H1 (cell line): ENCODE measurements around the gene FES. TPM values are rescaled to one million over a fixed set of nuclear protein-coding genes. Genes with fewer than 3 reads are reported as not detected.

Experiments used
- CBX5 ChIP-seq: fragments of 300-800, 300-1000 bp; sonication (generic); IDR thresholded peaks from 2 replicates; pipeline ENCODE4 v1.7.1; 2016; ENCODE audit warnings: antibody characterized with exemption, low read length, low read depth
- CREB1 ChIP-seq: IDR thresholded peaks from 2 replicates; pipeline ENCODE4 v1.6.1; 2012; ENCODE audit warnings: inconsistent platforms
- JUND ChIP-seq: IDR thresholded peaks from 2 replicates; pipeline ENCODE4 v1.6.1; 2011; ENCODE audit warnings: mild to moderate bottlenecking, improper control_type of control experiment, low read length
- MAX ChIP-seq: IDR thresholded peaks from 2 replicates; pipeline ENCODE4 v1.6.1; 2012; ENCODE audit warnings: inconsistent platforms
- polyA plus RNA-seq, 7 experiments: library from polyadenylated mRNA; depleted of rRNA in 3 of 7; stranded (reverse) in 5 of 7; unstranded in 2 of 7; fragments of >200 nt in 5 of 7; fragments of 200-250 nt in 2 of 7; gene quantifications; 1 replicate in 5 of 7; 2 replicates in 1 of 7; 4 replicates in 1 of 7; pipeline versions ENCODE4 v1.2.1 to v1.2.3, GENCODE V29; 2011 to 2013; ENCODE audit warnings: missing spikeins in 2 of 7, mixed read lengths in 2 of 7
- total RNA-seq: library from RNA; stranded (reverse); fragmentation: NEBNext Ultra II Directional; extraction: Animal tissue kit (Norgen Biotek cat#: 25700); gene quantifications from 2 replicates; pipeline ENCODE4 v1.2.1, GENCODE V29; 2021

Gene FES
- total and polyA plus RNA-seq, 2 of the 8 experiments (the other 6 are each of a cell fraction or from before 2014, with no cell fraction given) = 8.5 to 8.6 TPM

- TF ChIP-seq MAX = no peak
- TF ChIP-seq CBX5 = no peak
- TF ChIP-seq JUND = no peak
- TF ChIP-seq CREB1 = no peak
Measured at GRCh38 chr15:90904746-90905145, 20.4 kb downstream of the FES start (continued).
